CD4-positive, alpha-beta T cell (primary cell): Measurements from ENCODE around the gene PDZRN3. TPM values are rescaled to one million over a fixed set of nuclear protein-coding genes. Genes with fewer than 3 reads are reported as not detected.

Source experiments
- ATAC-seq: fragments of 200-7000 bp; cut with Tn5 transposase; one replicate; pipeline ENCODE4 v1.10.0; 2022; ENCODE audit warnings: mild to moderate bottlenecking; ENCODE audit not compliant: poor library complexity
- CTCF ChIA-PET: fragments of 350-600 bp; sonication (Branson Sonifier 250); formaldehyde crosslinking; loops from one replicate; lab custom pipeline; 2021; ENCODE audit warnings: antibody characterized with exemption, inconsistent platforms; lab: Charles Lee
- POLR2A ChIA-PET: fragments of 350-600 bp; sonication (Branson Sonifier 250); formaldehyde crosslinking; loops from one replicate; lab custom pipeline; 2021; ENCODE audit warnings: antibody characterized with exemption, inconsistent platforms; lab: Charles Lee
- DNase-seq, 14 experiments: peaks; one replicate each; pipeline ENCODE4 v3.0.0-alpha.2; 2013 to 2020; ENCODE audit warnings: mixed read lengths in 2 of 14
- H3K27ac ChIP-seq, 2 donors: one replicate each; pipeline versions ENCODE4 v1.5.1 to v1.7.0; 2013; ENCODE audit warnings: low read length in 2 of 2, low read depth in 1 of 2, mild to moderate bottlenecking in 1 of 2
- H3K27me3 ChIP-seq, 2 experiments: 1 replicate in 1 of 2; 2 replicates in 1 of 2; pipeline versions ENCODE4 v1.6.1 to v1.7.0; 2013; ENCODE audit warnings: low read length in 2 of 2, control low read depth in 1 of 2, mild to moderate bottlenecking in 1 of 2, moderate library complexity in 1 of 2; ENCODE audit not compliant: insufficient read depth in 2 of 2, control insufficient read depth in 1 of 2
- H3K36me3 ChIP-seq: one replicate; pipeline ENCODE4 v1.6.1; 2013; ENCODE audit warnings: low read length, control low read depth; ENCODE audit not compliant: insufficient read depth
- H3K4me1 ChIP-seq: one replicate; pipeline ENCODE4 v1.6.1; 2013; ENCODE audit warnings: low read length, control low read depth; ENCODE audit not compliant: insufficient read depth
- H3K4me3 ChIP-seq: one replicate; pipeline ENCODE4 v1.5.1; 2013; ENCODE audit warnings: mild to moderate bottlenecking, low read length, moderate library complexity
- H3K9me3 ChIP-seq, 2 experiments: 1 replicate in 1 of 2; 2 replicates in 1 of 2; pipeline versions ENCODE4 v1.6.1 to v1.7.0; 2013; ENCODE audit warnings: low read length in 2 of 2, mild to moderate bottlenecking in 2 of 2, control low read depth in 1 of 2, moderate library complexity in 1 of 2; ENCODE audit not compliant: control insufficient read depth in 1 of 2, insufficient read depth in 1 of 2
- H3K27ac Mint-ChIP-seq: one replicate; pipeline ENCODE4 v1.8.0; 2020; ENCODE audit warnings: mixed read lengths
- H3K27me3 Mint-ChIP-seq: one replicate; pipeline ENCODE4 v1.8.0; 2021; ENCODE audit warnings: mixed read lengths
- H3K36me3 Mint-ChIP-seq: one replicate; pipeline ENCODE4 v1.8.0; 2021; ENCODE audit warnings: low read depth, mixed read lengths
- H3K4me1 Mint-ChIP-seq: one replicate; pipeline ENCODE4 v1.8.0; 2021; ENCODE audit warnings: low read depth, mixed read lengths
- H3K4me3 Mint-ChIP-seq: one replicate; pipeline ENCODE4 v1.8.0; 2020; ENCODE audit warnings: mild to moderate bottlenecking, mixed read lengths
- H3K9me3 Mint-ChIP-seq: one replicate; pipeline ENCODE4 v1.8.0; 2020; ENCODE audit warnings: mixed read lengths
- intact Hi-C, 2 experiments: fragments of 100-400 bp; cut with DNase I in 1 of 2; cut with micrococcal nuclease in 1 of 2; formaldehyde crosslinking; loops; one replicate each; pipeline versions ENCODE4 v1.15.1 to v1.9.0; 2023 to 2025; cut with DNase I, micrococcal nuclease
- total RNA-seq, 174 experiments: library from RNA in 2 of 174; stranded (reverse) in 2 of 174; gene quantifications; one replicate each; pipeline ENCODE4 v1.2.3 and lab custom pipeline; 2021 to 2026
- TF ChIP-seq, protein P1 (sequence below): fragments of 200-600 bp; IDR thresholded peaks from one replicate; pipeline ENCODE4 v1.8.0; 2022; ENCODE audit warnings: antibody characterized with exemption, mild to moderate bottlenecking

The PDZRN3 gene
- total RNA-seq, 2 experiments from 2014 or later, result not detected

- DNase-seq (no peak), ATAC-seq (no peak)
- Histone ChIP-seq H3K36me3 (no peaks in the 10 kb centered on the region), H3K27me3 (no peaks in the 10 kb centered on the region), H3K4me3 (no peak overlapping the region), H3K9me3 (peaks cover 0 to 8% of the 10 kb centered on the region in 2 experiments), H3K27ac (no peak overlapping the region), H3K4me1 (no peaks in the 10 kb centered on the region)
- Mint-ChIP-seq H3K27me3 (no peaks in the 10 kb centered on the region), H3K4me3 (no peak overlapping the region), H3K9me3 (peaks cover 2% of the 10 kb centered on the region), H3K27ac (no peak overlapping the region), H3K4me1 (no peaks in the 10 kb centered on the region), H3K36me3 (no peaks in the 10 kb centered on the region)
- TF ChIP-seq, protein P1, sequence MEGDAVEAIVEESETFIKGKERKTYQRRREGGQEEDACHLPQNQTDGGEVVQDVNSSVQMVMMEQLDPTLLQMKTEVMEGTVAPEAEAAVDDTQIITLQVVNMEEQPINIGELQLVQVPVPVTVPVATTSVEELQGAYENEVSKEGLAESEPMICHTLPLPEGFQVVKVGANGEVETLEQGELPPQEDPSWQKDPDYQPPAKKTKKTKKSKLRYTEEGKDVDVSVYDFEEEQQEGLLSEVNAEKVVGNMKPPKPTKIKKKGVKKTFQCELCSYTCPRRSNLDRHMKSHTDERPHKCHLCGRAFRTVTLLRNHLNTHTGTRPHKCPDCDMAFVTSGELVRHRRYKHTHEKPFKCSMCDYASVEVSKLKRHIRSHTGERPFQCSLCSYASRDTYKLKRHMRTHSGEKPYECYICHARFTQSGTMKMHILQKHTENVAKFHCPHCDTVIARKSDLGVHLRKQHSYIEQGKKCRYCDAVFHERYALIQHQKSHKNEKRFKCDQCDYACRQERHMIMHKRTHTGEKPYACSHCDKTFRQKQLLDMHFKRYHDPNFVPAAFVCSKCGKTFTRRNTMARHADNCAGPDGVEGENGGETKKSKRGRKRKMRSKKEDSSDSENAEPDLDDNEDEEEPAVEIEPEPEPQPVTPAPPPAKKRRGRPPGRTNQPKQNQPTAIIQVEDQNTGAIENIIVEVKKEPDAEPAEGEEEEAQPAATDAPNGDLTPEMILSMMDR, result no peak
- POLR2A ChIA-PET, result no interaction called here
- intact Hi-C loops, result no loop called here
- CTCF ChIA-PET, result no interaction called here
These were observed 28.2 kb upstream of the PDZRN3 start for GRCh38 chr3:73652896-73653295.

DNA sequence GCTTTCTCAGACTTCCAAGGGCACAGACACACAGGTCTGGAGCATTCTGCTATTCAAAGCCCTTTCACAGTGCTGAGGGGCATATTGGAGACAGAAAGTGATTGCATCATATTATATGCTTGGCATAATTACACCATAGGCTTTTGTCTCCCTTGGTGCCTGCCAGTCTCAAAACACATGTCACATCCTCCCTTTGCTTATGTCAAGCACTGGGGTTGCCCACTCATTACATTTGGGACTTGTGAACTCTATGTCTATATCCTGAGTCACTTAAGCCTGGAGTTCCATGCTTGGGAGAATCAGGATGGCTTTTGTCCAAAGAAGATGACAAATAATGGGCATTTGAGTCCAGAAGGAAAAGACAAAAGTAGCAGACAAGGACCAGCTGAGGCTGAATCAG, 12.3 kb upstream of the PDZRN3 start:
- DNase-seq, result no peak
- no peak for ATAC-seq
- Histone ChIP-seq H3K4me3 (no peak overlapping the region), H3K9me3 (no peaks in the 10 kb centered on the region), H3K27me3 (no peaks in the 10 kb centered on the region), H3K4me1 (no peaks in the 10 kb centered on the region), H3K27ac (no peak overlapping the region), H3K36me3 (no peaks in the 10 kb centered on the region)
- Mint-ChIP-seq H3K4me1 (no peaks in the 10 kb centered on the region), H3K27ac (no peak overlapping the region), H3K9me3 (no peaks in the 10 kb centered on the region), H3K36me3 (no peaks in the 10 kb centered on the region), H3K27me3 (no peaks in the 10 kb centered on the region), H3K4me3 (no peak overlapping the region)
- intact Hi-C loops, result no loop called here
- ChIA-PET CTCF (no interaction called here), POLR2A (no interaction called here)
- TF ChIP-seq, protein P1, result no peak

- Histone ChIP-seq H3K4me3 (no peak overlapping the region), H3K4me1 (no peaks in the 10 kb centered on the region), H3K27ac (no peak overlapping the region), H3K36me3 (no peaks in the 10 kb centered on the region), H3K27me3 (no peaks in the 10 kb centered on the region), H3K9me3 (no peaks in the 10 kb centered on the region)
- TF ChIP-seq, protein P1, result no peak
- Mint-ChIP-seq H3K4me3 (no peak overlapping the region), H3K9me3 (no peaks in the 10 kb centered on the region), H3K27ac (no peak overlapping the region), H3K36me3 (no peaks in the 10 kb centered on the region), H3K27me3 (no peaks in the 10 kb centered on the region), H3K4me1 (no peaks in the 10 kb centered on the region)
- DNase-seq (no peak), ATAC-seq (no peak)
- ChIA-PET POLR2A (no interaction called here), CTCF (no interaction called here)
- intact Hi-C loops, result no loop called here
These were observed 10.5 kb upstream of the PDZRN3 start for GRCh38 chr3:73635254-73635653.
